Body of pancreas (tissue), 4 donors: Measurements from ENCODE around the gene TCTN3. TPM values are rescaled to one million over a fixed set of nuclear protein-coding genes. Genes with fewer than 3 reads are reported as not detected.
"Not testable (repeated sequence)": the region's sequence is repeated elsewhere in the genome, so short reads cannot be mapped to it uniquely, and the experiment has no call there.

Experiments used
- ATAC-seq: fragments of 150-250 bp; one replicate; pipeline ENCODE4 v1.9.1; 2016
- DNase-seq, 4 donors: peaks; one replicate each; pipeline ENCODE4 v3.0.0-alpha.2; 2019
- H3K27ac ChIP-seq, 4 donors: fragments of 200-600 bp; sonication (generic); 1 replicate in 3 of 4; 2 replicates in 1 of 4; pipeline versions ENCODE4 v1.5.1 to v1.6.1; 2016 to 2019; ENCODE audit warnings: mild to moderate bottlenecking in 1 of 4, mixed read lengths in 1 of 4, moderate library complexity in 1 of 4
- H3K27me3 ChIP-seq, 2 donors: fragments of 200-600 bp; sonication (generic); one replicate each; pipeline ENCODE4 v1.6.0; 2016; ENCODE audit warnings: mild to moderate bottlenecking in 1 of 2
- H3K36me3 ChIP-seq, 2 donors: fragments of 200-600 bp; sonication (generic); replicated peaks in 1 of 2; 2 replicates each; pipeline ENCODE4 v1.5.1; 2016; ENCODE audit warnings: low read depth in 2 of 2; ENCODE audit not compliant: insufficient read depth in 1 of 2
- H3K4me1 ChIP-seq: fragments of 200-600 bp; sonication (generic); one replicate; pipeline ENCODE4 v1.6.0; 2016
- H3K4me3 ChIP-seq, 2 donors: fragments of 200-600 bp; sonication (generic); 1 replicate in 1 of 2; 2 replicates in 1 of 2; pipeline ENCODE4 v1.5.1; 2016 to 2019
- H3K9me3 ChIP-seq, 3 donors: fragments of 200-600 bp; sonication (generic); 1 replicate in 2 of 3; 2 replicates in 1 of 3; pipeline ENCODE4 v1.5.1; 2016
- CTCF ChIP-seq, 7 experiments: fragments of 450-650 bp in 4 of 7; fragments of 200-600 bp in 3 of 7; sonication (generic) in 3 of 7; IDR thresholded peaks; one replicate each; pipeline ENCODE4 v1.5.1; 2016 to 2019; ENCODE audit warnings: antibody characterized with exemption in 7 of 7
- POLR2A ChIP-seq, 3 donors: fragments of 450-650 bp; IDR thresholded peaks; one replicate each; pipeline ENCODE4 v1.6.1; 2016; ENCODE audit warnings: antibody characterized with exemption in 3 of 3, mild to moderate bottlenecking in 2 of 3
- WGBS, 2 donors: methylation state at CpG; one replicate each; pipeline ENCODE4 v1.1.5; 2017; 5-methylcytosine and 5-hydroxymethylcytosine counted together
- intact Hi-C: fragments of 100-400 bp; cut with DNase I; formaldehyde crosslinking; loops from one replicate; pipeline ENCODE4 v1.15.1; 2023
- total RNA-seq, 2 donors: library from RNA; depleted of rRNA; stranded (reverse); fragments of >200 nt; gene quantifications; one replicate each; pipeline ENCODE4 v1.1.0, GENCODE V29; 2016

The TCTN3 gene
- total RNA-seq, 2 donors from 2014 or later: 12.9 to 17.6 TPM

- peaks cover 0 to 21% of the 10 kb centered on the region in 2 donors for H3K36me3 ChIP-seq
- peaks cover 25% of the 10 kb centered on the region for H3K4me1 ChIP-seq
- intact Hi-C loops: no loop called here
- H3K27ac ChIP-seq: no peak overlapping the region
- no peak for TF ChIP-seq POLR2A (IDR thresholded peaks at IDR 0.05)
- no peak overlapping the region for H3K4me3 ChIP-seq
- no peaks in the 10 kb centered on the region for H3K9me3 ChIP-seq
- 56 to 57% methylated on average over 2 of the region's 2 CpGs for WGBS, 2 donors
- DNase-seq (no peak), ATAC-seq (no peak)
- H3K27me3 ChIP-seq: no peaks in the 10 kb centered on the region
Measured at GRCh38 chr10:95688648-95689047, 5.1 kb downstream of the TCTN3 start.

GRCh38 chr10:95683966-95684365 is 9.8 kb downstream of the TCTN3 start:
- H3K27ac ChIP-seq: no peak overlapping the region
- ATAC-seq (no peak), DNase-seq (no peak)
- H3K36me3 ChIP-seq: peaks cover 0 to 39% of the 10 kb centered on the region in 2 donors
- H3K9me3 ChIP-seq: no peaks in the 10 kb centered on the region
- H3K4me1 ChIP-seq: no peaks in the 10 kb centered on the region
- H3K4me3 ChIP-seq: no peak overlapping the region
- TF ChIP-seq CTCF (IDR thresholded peaks at IDR 0.05) (no peak), POLR2A (IDR thresholded peaks at IDR 0.05) (no peak)
- H3K27me3 ChIP-seq: no peaks in the 10 kb centered on the region
- intact Hi-C loops: no loop called here

- peak overlapping the region in 2 of 4 donors; percentile 8 to 31 for H3K27ac ChIP-seq
- 19 to 33% methylated on average over 1 of the region's 1 CpG for WGBS, 2 donors
- intact Hi-C loops: no loop called here
- DNase-seq (no peak), ATAC-seq (peak; percentile 91)
- no peak for TF ChIP-seq CTCF (IDR thresholded peaks at IDR 0.05)
- no peak for TF ChIP-seq POLR2A (IDR thresholded peaks at IDR 0.05)
- H3K4me3 ChIP-seq: no peak overlapping the region
- H3K27me3 ChIP-seq: no peaks in the 10 kb centered on the region
- peaks cover 10% of the 10 kb centered on the region for H3K4me1 ChIP-seq
- H3K9me3 ChIP-seq: no peaks in the 10 kb centered on the region
- peaks cover 0 to 6% of the 10 kb centered on the region in 2 donors for H3K36me3 ChIP-seq
Measured at GRCh38 chr10:95675403-95676116, 18.2 kb downstream of the TCTN3 start.

- H3K27me3 ChIP-seq: no peaks in the 10 kb centered on the region
- 94 to 98% methylated on average over 1 of the region's 1 CpG for WGBS, 2 donors
- H3K4me3 ChIP-seq: no peak overlapping the region
- peaks cover 10% of the 10 kb centered on the region for H3K4me1 ChIP-seq
- DNase-seq (no peak), ATAC-seq (no peak)
- H3K9me3 ChIP-seq: no peaks in the 10 kb centered on the region
- H3K27ac ChIP-seq: no peak overlapping the region
- peaks cover 0 to 2% of the 10 kb centered on the region in 2 donors for H3K36me3 ChIP-seq
- TF ChIP-seq CTCF (IDR thresholded peaks at IDR 0.05) (no peak), POLR2A (IDR thresholded peaks at IDR 0.05) (no peak)
- intact Hi-C loops: no loop called here
Measured at GRCh38 chr10:95674643-95675042, 19.1 kb downstream of the TCTN3 start.

GRCh38 chr10:95672641-95673040 is 21.1 kb downstream of the TCTN3 start:
- H3K4me1 ChIP-seq: peaks cover 10% of the 10 kb centered on the region
- H3K9me3 ChIP-seq, H3K4me3 ChIP-seq, intact Hi-C loops, H3K27me3 ChIP-seq, H3K27ac ChIP-seq, H3K36me3 ChIP-seq, DNase-seq, ATAC-seq: not testable (repeated sequence)
- WGBS, 2 donors: 94 to 99% methylated on average over 7 of the region's 7 CpGs

- no peaks in the 10 kb centered on the region for H3K27me3 ChIP-seq
- H3K36me3 ChIP-seq: no peaks in the 10 kb centered on the region
- DNase-seq (no peak), ATAC-seq (no peak)
- intact Hi-C loops: no loop called here
- no peaks in the 10 kb centered on the region for H3K4me1 ChIP-seq
- H3K9me3 ChIP-seq: no peaks in the 10 kb centered on the region
- no peak for TF ChIP-seq CTCF (IDR thresholded peaks at IDR 0.05)
- TF ChIP-seq POLR2A (IDR thresholded peaks at IDR 0.05): no peak
- H3K4me3 ChIP-seq: no peak overlapping the region
- no peak overlapping the region for H3K27ac ChIP-seq
Measured at GRCh38 chr10:95664543-95664942, 29.2 kb downstream of the TCTN3 start.
